Subcutaneous preadipocyte (primary cell): ENCODE data around the gene OR10AD1. TPM values are rescaled to one million over a fixed set of nuclear protein-coding genes. Genes with fewer than 3 reads are reported as not detected.

ENCODE experiments used
- total RNA-seq: library from RNA; depleted of rRNA; stranded (reverse); fragments of >200 nt; gene quantifications from 2 replicates; pipeline ENCODE4 v1.2.3, GENCODE V29; 2012

OR10AD1 gene, protein sequence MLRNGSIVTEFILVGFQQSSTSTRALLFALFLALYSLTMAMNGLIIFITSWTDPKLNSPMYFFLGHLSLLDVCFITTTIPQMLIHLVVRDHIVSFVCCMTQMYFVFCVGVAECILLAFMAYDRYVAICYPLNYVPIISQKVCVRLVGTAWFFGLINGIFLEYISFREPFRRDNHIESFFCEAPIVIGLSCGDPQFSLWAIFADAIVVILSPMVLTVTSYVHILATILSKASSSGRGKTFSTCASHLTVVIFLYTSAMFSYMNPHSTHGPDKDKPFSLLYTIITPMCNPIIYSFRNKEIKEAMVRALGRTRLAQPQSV
- total RNA-seq, result not detected in 2 replicates

DNA sequence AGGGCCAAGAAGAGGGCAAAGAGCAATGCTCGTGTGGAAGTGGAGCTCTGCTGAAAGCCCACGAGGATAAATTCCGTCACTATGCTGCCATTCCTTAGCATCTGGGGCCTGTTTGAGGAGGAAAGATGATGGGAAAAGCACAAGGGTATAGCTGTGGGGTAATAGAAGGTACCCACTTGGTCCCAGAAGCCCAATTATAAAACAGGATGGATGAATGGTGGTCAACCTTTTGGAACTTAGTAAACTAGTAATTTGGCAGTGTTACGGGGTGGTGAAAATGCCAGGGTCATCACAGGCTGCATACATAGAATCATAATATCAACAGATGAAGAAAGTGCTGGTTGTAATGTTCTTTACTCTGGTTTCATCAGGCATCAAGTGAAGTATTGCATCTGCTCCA lies at the start of gene OR10AD1:
TSS of gene OR10AD1 (minus strand) at position 101 of the 400 bp plus-strand sequence. CDS start at position 101, 0 bp downstream.

DNA sequence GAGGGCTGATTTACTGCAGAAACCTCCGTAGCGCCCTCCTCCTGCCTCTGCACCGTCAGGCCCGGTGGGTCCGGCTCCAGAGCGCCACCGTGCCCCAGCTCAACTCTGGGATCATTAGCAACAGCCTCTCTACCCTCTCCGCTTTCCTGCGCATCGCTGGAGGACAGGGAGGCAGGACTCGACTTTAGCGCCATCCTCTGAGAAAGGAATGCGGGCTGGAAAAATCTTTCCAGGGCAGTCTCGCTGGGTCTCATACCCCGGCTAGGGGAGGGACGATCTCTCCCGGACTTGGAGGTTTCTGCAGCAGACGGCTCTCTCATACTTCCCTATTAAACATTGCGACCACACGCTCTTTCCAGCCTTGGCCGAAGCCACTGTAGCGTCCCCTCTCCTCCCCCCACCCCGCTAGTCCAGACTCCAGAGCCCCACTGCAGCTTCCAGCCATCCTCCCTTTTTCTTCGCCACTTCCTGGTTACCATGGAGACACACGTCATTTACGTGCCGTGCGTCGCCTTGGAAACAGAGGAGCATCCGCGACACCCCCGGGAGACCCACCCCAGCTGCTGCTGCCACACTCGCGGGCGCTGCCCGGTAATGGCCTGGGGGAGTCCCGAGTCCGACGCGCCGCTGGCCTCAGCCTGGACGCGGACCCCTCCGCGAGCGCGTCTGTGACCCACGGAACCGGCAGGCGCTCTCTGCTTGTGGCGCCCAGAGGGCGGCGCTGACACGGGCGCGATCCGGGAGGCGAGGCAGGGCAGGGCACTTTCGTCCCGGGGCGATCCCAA lies 19.8 kb downstream of the OR10AD1 start, which contains the start of gene CCDC184:
TSS of gene CCDC184 (plus strand) at position 554 of the 785 bp plus-strand sequence. CDS start 479 bp downstream, outside the sequence.

DNA sequence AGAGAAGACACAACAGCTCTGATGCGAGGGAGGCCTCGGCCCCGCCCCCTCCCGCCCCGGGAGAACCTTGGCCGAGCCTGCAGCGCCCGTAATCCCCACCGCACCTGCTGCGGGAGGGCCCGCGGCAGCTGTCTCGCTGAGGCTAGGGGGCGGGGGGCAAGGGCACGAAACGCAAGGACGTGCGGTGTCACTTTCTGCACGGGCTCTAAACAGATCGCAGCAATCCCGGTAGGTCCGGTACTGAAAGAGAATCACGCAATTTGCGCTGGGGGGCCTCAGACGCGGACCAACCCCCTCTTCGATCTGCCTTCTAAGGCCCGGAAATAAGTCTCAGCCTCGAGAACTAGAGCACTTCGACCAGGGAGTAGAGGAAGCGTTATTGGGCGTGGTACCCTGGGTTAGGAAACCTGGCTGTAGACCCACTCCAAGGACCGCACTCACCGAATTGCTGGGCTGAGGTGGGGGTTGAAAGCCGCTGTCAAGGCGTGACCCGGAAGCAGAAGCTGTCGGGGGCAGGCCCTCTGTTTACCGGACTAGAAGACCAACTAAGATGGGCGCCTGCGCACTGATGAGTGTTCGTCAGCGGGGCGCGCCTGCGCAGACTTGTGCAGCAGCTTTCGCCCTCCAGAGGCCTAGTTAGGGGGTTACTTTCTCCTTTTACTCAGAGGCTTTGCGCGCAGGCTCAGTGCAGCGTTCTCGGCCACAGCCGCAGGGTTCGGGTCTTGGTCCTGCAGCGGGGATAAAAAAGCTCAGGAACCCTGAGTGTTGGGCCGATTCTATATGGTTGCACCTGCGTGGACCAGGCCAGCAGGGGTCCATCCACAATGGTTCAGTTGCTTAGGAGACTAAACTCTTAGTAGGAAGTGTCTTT lies 45.8 kb downstream of the OR10AD1 start, which contains the start of gene ASB8:
TSS of gene ASB8 (minus strand) at position 498 of the 871 bp plus-strand sequence. CDS start 4,019 bp downstream, outside the sequence.

Other genes with a start within 250 kb of the OR10AD1 start
- gene TMEM106C, start 239.7 kb downstream of the OR10AD1 start, total RNA-seq, result 59.2 and 62.8 TPM in 2 replicates
- gene COL2A1, start 198.8 kb downstream of the OR10AD1 start, total RNA-seq, result not detected in 2 replicates
- 19.1 and 31.7 TPM in 2 replicates for gene SENP1, start 97.2 kb downstream of the OR10AD1 start, total RNA-seq
- 92.3 and 112 TPM in 2 replicates for gene PFKM, start 83.9 kb downstream of the OR10AD1 start, total RNA-seq
- 18.4 and 20.3 TPM in 2 replicates for gene ASB8, start 45.8 kb downstream of the OR10AD1 start, total RNA-seq
- 0.37 and 0.39 TPM in 2 replicates for gene CCDC184, start 19.6 kb downstream of the OR10AD1 start, total RNA-seq
- gene ZNF641, start 147.6 kb upstream of the OR10AD1 start, total RNA-seq, result 4.8 and 4.9 TPM in 2 replicates